Epithelial cell of umbilical artery (primary cell): Measurements from ENCODE around the gene ZNF835. TPM values are rescaled to one million over a fixed set of nuclear protein-coding genes. Genes with fewer than 3 reads are reported as not detected.

Source experiments
- total RNA-seq: library from RNA; depleted of rRNA; stranded (reverse); fragments of >200 nt; gene quantifications from 2 replicates; pipeline ENCODE4 v1.2.3, GENCODE V29; 2014

Gene ZNF835
- under 0.01 and 0.15 TPM in 2 replicates for total RNA-seq

DNA sequence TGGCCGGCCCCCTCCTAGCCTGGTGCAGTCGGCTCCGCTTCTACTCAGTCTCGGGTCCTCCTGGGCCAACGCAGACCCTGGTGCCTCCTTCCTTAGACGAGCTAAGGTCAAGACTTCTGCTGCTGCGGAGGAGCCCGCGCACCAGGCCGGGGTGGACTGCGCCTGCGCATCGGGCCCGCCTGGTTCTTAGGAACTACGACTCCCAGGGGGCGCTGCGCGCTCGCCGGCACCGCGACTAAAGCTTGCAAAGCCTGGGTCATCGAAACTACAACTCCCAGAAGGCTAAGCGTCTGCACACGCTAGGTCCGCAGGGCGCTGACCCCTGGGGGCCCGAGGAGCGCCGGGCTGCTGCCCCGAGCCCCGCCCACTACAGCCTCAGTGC lies at the start of gene ZNF835:
TSS of gene ZNF835 (minus strand) at position 145 of the 382 bp plus-strand sequence. CDS start 6,559 bp downstream, outside the sequence.

DNA sequence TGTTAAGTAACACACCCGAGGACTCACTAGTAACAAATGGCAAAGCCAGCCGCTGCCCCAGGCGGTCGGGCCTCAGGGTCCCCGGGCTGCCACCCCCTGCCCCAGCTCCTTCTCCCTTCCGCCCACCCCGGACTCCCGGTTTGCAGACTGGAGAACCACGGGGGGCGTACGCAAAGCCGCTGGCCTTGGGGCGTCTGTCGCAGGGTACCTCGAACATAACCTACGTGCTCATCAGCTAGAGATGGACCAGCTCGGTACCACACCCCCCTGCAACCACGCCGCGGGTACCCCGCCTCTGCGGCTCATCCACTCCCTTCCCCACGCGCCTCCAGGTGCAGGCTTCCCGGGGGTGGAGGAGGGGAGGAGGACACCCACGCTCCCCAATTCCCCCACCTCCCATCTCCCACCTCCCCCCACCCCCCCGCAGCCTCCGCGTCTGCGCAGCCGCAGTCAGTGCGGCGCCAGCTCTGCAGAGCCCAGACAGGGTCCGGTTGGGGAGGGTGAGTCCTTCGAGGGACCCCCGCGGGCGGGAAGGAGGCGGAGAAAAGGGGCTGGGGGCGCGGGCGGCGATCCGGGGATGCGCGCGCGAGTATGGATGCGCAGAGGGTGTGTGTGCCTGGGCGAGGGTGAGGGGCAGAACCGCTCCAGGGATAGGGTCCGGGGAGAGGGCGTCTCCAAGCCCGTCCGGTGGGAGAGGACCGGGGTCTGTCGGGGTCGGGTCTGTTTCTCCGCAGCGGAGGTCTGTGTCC lies 28.7 kb downstream of the ZNF835 start, which contains the start of gene SMIM17:
TSS of gene SMIM17 (plus strand) at position 449 of the 749 bp plus-strand sequence. CDS start 2,509 bp downstream, outside the sequence.

Other genes with a start within 250 kb of the ZNF835 start
- 1.6 and 1.8 TPM in 2 replicates for gene ZNF667, start 194.4 kb downstream of the ZNF835 start, total RNA-seq
- 0.97 and 1.1 TPM in 2 replicates for gene ZNF471, start 163.9 kb downstream of the ZNF835 start, total RNA-seq
- 4.6 and 5.2 TPM in 2 replicates for gene ZFP28, start 132.8 kb downstream of the ZNF835 start, total RNA-seq
- 2.3 and 2.7 TPM in 2 replicates for gene ZNF470, start 104.3 kb downstream of the ZNF835 start, total RNA-seq
- 7.3 and 9.4 TPM in 2 replicates for gene ZNF71, start 76.5 kb downstream of the ZNF835 start, total RNA-seq
- gene SMIM17, start 28.6 kb downstream of the ZNF835 start, total RNA-seq = 0.32 TPM in 1 of 2 replicates, not detected in the other
- gene PEG3, start 169.0 kb upstream of the ZNF835 start, total RNA-seq = 0.32 TPM in 1 of 2 replicates, not detected in the other
- not detected in 2 replicates for gene ZIM2, start 169.0 kb upstream of the ZNF835 start, total RNA-seq